HEK293 (cell line): ENCODE results near the gene RGS14.

Experiments
- CTCF ChIA-PET: fragments of 350-600 bp; formaldehyde crosslinking; extraction: SDS; loops from one replicate; lab custom pipeline; 2021; ENCODE audit warnings: antibody characterized with exemption; lab: Yijun Ruan, JAX
- POLR2A ChIA-PET: fragments of 300-600 bp; formaldehyde crosslinking; extraction: SDS; loops from one replicate; lab custom pipeline; 2020; ENCODE audit warnings: antibody characterized with exemption, inconsistent platforms; lab: Yijun Ruan, JAX
- H3K27ac ChIP-seq: fragments of 200-500 bp; sonication (Bioruptor generic); 2 replicates; pipeline ENCODE4 v1.5.1; 2014; ENCODE audit warnings: low read depth, low read length, control low read depth, inconsistent platforms; ENCODE audit errors: extremely low read depth
- H3K36me3 ChIP-seq, 2 experiments: fragments of 200-500 bp in 1 of 2; sonication (Bioruptor generic) in 1 of 2; 1 replicate in 1 of 2; 2 replicates in 1 of 2; pipeline ENCODE4 v1.5.1; 2014 to 2017; ENCODE audit warnings: inconsistent platforms in 2 of 2, low read length in 2 of 2; ENCODE audit not compliant: control insufficient read depth in 2 of 2, insufficient read depth in 1 of 2
- H3K4me1 ChIP-seq: fragments of 200-500 bp; sonication (Bioruptor generic); 2 replicates; pipeline ENCODE4 v1.5.1; 2014; ENCODE audit warnings: mild to moderate bottlenecking, low read length, inconsistent platforms; ENCODE audit not compliant: control insufficient read depth, insufficient read depth
- H3K4me3 ChIP-seq: 2 replicates; pipeline ENCODE4 v1.5.1; 2011; ENCODE audit warnings: low read depth, mild to moderate bottlenecking, control low read depth, low read length, moderate library complexity
- H3K9me3 ChIP-seq: fragments of 200-500 bp; sonication (Bioruptor generic); 2 replicates; pipeline ENCODE4 v1.5.1; 2014; ENCODE audit warnings: low read depth, low read length, inconsistent platforms; ENCODE audit not compliant: control insufficient read depth, insufficient read depth
- ATF2 ChIP-seq: fragments of 450-650 bp; formaldehyde crosslinking; IDR thresholded peaks from 2 replicates; pipeline ENCODE4 v1.5.1; 2016; ENCODE audit warnings: missing biosample characterization, missing genetic modification characterization, low read depth
- ELK4 ChIP-seq: IDR thresholded peaks from 2 replicates; pipeline ENCODE4 v1.6.1; 2011; ENCODE audit warnings: mild to moderate bottlenecking, low read depth, low read length, borderline replicate concordance
- GLI4 ChIP-seq: fragments of 450-650 bp; formaldehyde crosslinking; IDR thresholded peaks from 2 replicates; pipeline ENCODE4 v1.5.1; 2016; ENCODE audit warnings: missing biosample characterization, missing genetic modification characterization
- REST ChIP-seq: fragments of 450-650 bp; formaldehyde crosslinking; IDR thresholded peaks from 2 replicates; pipeline ENCODE4 v1.5.1; 2016; ENCODE audit warnings: missing biosample characterization, missing genetic modification characterization
- ZBTB17 ChIP-seq: fragments of 450-650 bp; formaldehyde crosslinking; IDR thresholded peaks from 2 replicates; pipeline ENCODE4 v1.5.1; 2016; ENCODE audit warnings: missing biosample characterization, missing genetic modification characterization
- ZNF132 ChIP-seq: fragments of 450-650 bp; formaldehyde crosslinking; IDR thresholded peaks from 2 replicates; pipeline ENCODE4 v1.5.1; 2017; ENCODE audit warnings: missing biosample characterization, missing genetic modification characterization, borderline replicate concordance
- ZNF18 ChIP-seq: fragments of 450-650 bp; formaldehyde crosslinking; IDR thresholded peaks from 2 replicates; pipeline ENCODE4 v1.5.1; 2016; ENCODE audit warnings: missing biosample characterization, missing genetic modification characterization
- ZNF239 ChIP-seq: fragments of 450-650 bp; formaldehyde crosslinking; IDR thresholded peaks from 2 replicates; pipeline ENCODE4 v1.5.1; 2016; ENCODE audit warnings: missing biosample characterization, missing genetic modification characterization
- ZNF324 ChIP-seq: fragments of 450-650 bp; formaldehyde crosslinking; IDR thresholded peaks from 2 replicates; pipeline ENCODE4 v1.5.1; 2016; ENCODE audit warnings: missing biosample characterization, missing genetic modification characterization
- ZNF416 ChIP-seq: fragments of 450-650 bp; formaldehyde crosslinking; IDR thresholded peaks from 2 replicates; pipeline ENCODE4 v1.5.1; 2016; ENCODE audit warnings: missing biosample characterization, missing genetic modification characterization
- ZNF518A ChIP-seq: fragments of 450-650 bp; formaldehyde crosslinking; conservative IDR thresholded peaks from 2 replicates; pipeline ENCODE4 v1.5.1; 2016; ENCODE audit warnings: low read depth, missing biosample characterization, missing genetic modification characterization
- ZNF521 ChIP-seq: fragments of 450-650 bp; formaldehyde crosslinking; IDR thresholded peaks from 2 replicates; pipeline ENCODE4 v1.5.1; 2017; ENCODE audit warnings: missing biosample characterization, mild to moderate bottlenecking, missing genetic modification characterization
- ZNF600 ChIP-seq: fragments of 450-650 bp; formaldehyde crosslinking; IDR thresholded peaks from 2 replicates; pipeline ENCODE4 v1.5.1; 2016; ENCODE audit warnings: missing biosample characterization, missing genetic modification characterization
- ZNF658 ChIP-seq: fragments of 450-650 bp; formaldehyde crosslinking; IDR thresholded peaks from 2 replicates; pipeline ENCODE4; 2016; ENCODE audit warnings: missing biosample characterization, missing genetic modification characterization
- ZNF692 ChIP-seq: fragments of 450-650 bp; formaldehyde crosslinking; IDR thresholded peaks from 2 replicates; pipeline ENCODE4 v1.5.1; 2016; ENCODE audit warnings: missing biosample characterization, missing genetic modification characterization
- ZNF76 ChIP-seq: fragments of 450-650 bp; formaldehyde crosslinking; IDR thresholded peaks from 2 replicates; pipeline ENCODE4; 2016; ENCODE audit warnings: low read depth, missing biosample characterization, missing genetic modification characterization, borderline replicate concordance
- ZNF792 ChIP-seq: fragments of 450-650 bp; formaldehyde crosslinking; IDR thresholded peaks from 2 replicates; pipeline ENCODE4 v1.5.1; 2016; ENCODE audit warnings: missing biosample characterization, missing genetic modification characterization
- ZSCAN23 ChIP-seq: fragments of 450-650 bp; formaldehyde crosslinking; IDR thresholded peaks from 2 replicates; pipeline ENCODE4 v1.5.1; 2016; ENCODE audit warnings: missing biosample characterization, missing genetic modification characterization
- ZXDB ChIP-seq: fragments of 450-650 bp; formaldehyde crosslinking; IDR thresholded peaks from 2 replicates; pipeline ENCODE4 v1.5.1; 2016; ENCODE audit warnings: missing biosample characterization, missing genetic modification characterization

RGS14 gene

GRCh38 chr5:177311723-177312648 is 45.7 kb upstream of the RGS14 start, which contains the start of gene MXD3 (continued):
- TF ChIP-seq ELK4 (no peak), ZNF132 (tag by site-specific recombination) (no peak), ZNF416 (tag by site-specific recombination) (no peak), ZXDB (tag by site-specific recombination) (peak; percentile 100)

- H3K27ac ChIP-seq = peak overlapping the region; percentile 67
- peak overlapping the region; percentile 48 for H3K4me3 ChIP-seq
- ChIA-PET POLR2A (interaction anchor here (0.7 to 2.4 kb wide), 14 partner anchors 9 to 185 kb away, joined by 3 to 12 read pairs (median 4); partner anchors contain the start of genes GRK6, LMAN2, PRELID1 and RAB24), CTCF (interaction anchor here (0.9 to 1.4 kb wide), 5 partner anchors 9 to 198 kb away, joined by 3 to 7 read pairs (median 3); no protein-coding TSS in a partner anchor)
- no peaks in the 10 kb centered on the region for H3K9me3 ChIP-seq
- H3K4me1 ChIP-seq = peaks cover 5% of the 10 kb centered on the region
- H3K36me3 ChIP-seq = peaks cover 0 to 24% of the 10 kb centered on the region in 2 experiments; a peak in 1 of 3 replicates
- no peak for TF ChIP-seq ZNF239 (tag by site-specific recombination)
- TF ChIP-seq ZNF518A (tag by site-specific recombination) = no peak
- TF ChIP-seq ZSCAN23 = no peak
- no peak for TF ChIP-seq ATF2
- no peak for TF ChIP-seq ZNF521
- TF ChIP-seq ZNF18 (tag by site-specific recombination) = no peak
- TF ChIP-seq ZNF792 (tag by site-specific recombination) = no peak
- TF ChIP-seq ZBTB17 (tag by site-specific recombination) = peak; percentile 39; the same call in 1 of the 2 replicates
- peak; percentile 70; the same call in 1 of the 2 replicates for TF ChIP-seq ZNF600 (tag by site-specific recombination)
- TF ChIP-seq ZNF692 (tag by site-specific recombination) = peak; percentile 82
- TF ChIP-seq ZNF324 (tag by site-specific recombination) = peak; percentile 15; the same call in 1 of the 2 replicates
- no peak for TF ChIP-seq ZNF76
- TF ChIP-seq REST = no peak
- no peak for TF ChIP-seq GLI4
- no peak for TF ChIP-seq ZNF658 (tag by site-specific recombination)
These were observed 45.0 kb upstream of the RGS14 start for GRCh38 chr5:177312649-177313181.
